NOMO-1 treated with dmso at 0.1 percent for 144 hours (cell line): Measurements from ENCODE around the gene TRABD2B.

Source experiments
- DNase-seq: peaks from one replicate; lab custom pipeline; 2025; ENCODE audit not compliant: unreplicated experiment; lab: John Stamatoyannopoulos, UW

Gene TRABD2B

DNA sequence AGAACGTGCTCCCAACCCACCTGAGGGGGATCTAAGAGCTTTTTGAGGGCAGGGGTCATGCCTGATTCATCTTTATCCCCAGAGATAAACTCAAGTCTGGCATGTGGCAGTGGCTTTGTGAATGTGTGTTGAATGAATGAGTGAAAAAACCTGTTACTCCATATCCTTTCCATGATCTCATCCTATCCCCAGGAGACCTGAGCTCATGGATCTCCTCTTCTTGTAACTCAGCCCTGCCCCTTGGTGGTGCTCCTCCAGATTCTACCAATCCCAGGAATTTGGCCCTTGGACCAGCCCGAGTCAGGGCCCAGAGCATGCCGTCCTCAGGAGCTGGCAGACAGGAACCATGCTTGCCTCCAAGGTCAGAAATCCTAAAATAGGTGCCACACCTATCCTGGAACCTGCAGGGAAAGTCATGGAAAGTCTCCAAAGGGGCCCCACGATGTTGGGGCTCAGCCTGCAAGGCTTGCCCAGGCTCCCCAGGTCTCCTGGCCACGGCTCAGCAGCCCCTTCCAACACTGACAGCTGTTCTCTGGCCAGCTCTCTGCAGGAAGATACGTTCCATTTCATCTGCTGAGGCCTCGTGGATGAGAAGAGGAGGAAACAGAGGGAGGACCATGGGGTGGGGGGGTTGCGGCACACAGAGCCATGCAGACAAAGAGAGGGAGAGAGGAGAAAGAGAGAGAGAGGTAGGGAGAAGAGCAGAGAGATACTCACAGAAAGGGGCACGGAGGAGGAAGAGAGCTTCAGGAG, 214.6 kb downstream of the TRABD2B start:
- no peak for DNase-seq

DNA sequence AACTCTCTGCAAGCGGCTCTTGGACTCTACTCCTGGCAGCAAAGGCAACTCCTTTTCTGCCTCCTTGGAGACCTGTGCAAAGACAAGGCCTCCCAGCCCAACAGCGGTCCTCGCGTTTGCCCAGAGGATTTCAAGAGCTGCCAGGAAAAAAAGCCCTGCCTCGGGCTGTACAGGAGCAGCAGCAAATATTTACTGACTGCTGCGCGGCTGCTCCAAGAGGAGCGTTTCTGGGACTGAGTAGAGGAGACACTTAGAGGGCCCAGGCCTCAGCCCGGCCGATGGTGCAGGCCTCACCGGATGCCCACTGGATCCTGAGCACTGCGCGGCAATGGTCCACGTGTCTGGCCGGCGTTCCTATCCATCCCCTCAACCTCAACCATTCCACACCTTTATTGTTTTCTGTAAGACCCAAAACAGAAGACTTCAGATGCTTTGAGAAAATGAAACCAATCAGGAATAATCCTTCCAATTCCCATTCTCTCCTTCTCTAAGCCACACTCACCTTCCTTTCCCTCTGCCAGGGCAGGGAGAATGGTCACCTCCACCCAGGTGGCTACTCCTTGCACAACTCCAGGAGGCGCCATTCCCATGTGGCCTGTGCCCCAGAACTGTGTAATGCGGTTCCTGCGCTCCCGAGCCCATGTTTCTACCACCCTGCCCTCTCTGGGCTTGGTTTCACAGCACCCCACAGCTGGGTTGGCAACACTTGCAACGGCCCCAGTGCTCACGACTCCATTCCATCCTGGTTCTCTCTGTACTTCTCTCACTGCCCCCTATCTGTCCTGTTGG, 215.8 kb downstream of the TRABD2B start:
- DNase-seq = no peak

GRCh38 chr1:47780469-47780995, 216.7 kb downstream of the TRABD2B start:
- no peak for DNase-seq

DNA sequence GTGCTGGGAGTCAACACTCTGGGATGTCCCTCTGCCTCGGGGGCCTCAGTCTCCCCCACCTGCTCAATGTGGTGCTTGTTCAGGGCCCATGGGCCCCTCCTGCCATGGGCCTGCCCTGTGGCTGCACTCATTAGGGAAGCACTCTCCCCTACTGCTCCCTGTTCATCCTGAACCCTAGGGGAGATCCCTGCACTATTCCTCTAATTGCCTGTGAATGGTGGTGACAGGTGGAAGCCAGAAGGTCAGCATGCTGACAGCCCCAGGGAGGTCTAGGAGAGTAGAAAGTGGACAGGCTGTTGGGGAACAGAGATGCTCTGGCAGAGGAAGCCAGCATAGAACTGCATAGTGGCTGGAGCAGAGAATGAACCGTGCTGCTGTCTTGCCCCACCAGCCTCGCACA, 217.6 kb downstream of the TRABD2B start:
- DNase-seq = no peak

DNA sequence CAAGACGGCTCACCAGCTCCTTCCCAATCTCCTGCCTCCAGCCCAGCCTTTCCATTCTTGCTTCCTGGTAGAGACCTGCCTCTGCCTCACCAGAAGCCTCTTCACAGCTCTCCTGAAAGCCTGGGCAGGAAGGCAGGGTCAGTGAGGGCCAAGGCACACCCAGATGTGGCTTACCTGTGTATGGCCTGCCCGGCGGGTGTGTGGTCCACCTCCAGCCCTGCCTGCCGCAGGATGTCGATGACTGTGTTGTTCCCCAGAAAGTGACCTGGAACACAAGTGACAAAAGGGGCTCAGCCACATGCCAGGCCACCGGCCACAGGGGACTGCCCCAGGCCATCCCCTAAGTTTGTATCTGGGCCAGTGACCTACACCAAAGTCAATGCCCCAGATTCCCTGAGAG, 218.9 kb downstream of the TRABD2B start:
- DNase-seq = no peak

DNA sequence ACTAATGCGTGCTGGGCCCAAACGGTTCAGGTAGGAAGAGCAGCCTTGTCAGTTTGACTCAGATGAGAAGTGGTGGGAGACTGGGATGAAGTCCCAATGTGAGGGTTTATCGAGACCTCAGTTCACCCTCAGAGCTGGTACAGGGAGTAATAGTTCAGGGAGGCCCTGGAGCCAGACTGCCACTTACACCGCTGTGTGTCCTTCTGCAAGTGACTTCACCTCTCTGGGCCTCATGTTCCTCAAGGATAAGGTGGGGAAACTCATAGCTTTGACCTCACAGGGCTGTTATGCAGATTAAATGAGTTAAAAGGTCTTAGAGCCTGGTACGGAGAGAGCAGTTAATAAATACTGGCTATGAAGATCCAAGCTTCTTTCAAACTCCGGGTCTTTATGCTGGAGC, 219.9 kb downstream of the TRABD2B start:
- no peak for DNase-seq

GRCh38 chr1:47776667-47777131, 220.5 kb downstream of the TRABD2B start:
- DNase-seq = no peak

DNA sequence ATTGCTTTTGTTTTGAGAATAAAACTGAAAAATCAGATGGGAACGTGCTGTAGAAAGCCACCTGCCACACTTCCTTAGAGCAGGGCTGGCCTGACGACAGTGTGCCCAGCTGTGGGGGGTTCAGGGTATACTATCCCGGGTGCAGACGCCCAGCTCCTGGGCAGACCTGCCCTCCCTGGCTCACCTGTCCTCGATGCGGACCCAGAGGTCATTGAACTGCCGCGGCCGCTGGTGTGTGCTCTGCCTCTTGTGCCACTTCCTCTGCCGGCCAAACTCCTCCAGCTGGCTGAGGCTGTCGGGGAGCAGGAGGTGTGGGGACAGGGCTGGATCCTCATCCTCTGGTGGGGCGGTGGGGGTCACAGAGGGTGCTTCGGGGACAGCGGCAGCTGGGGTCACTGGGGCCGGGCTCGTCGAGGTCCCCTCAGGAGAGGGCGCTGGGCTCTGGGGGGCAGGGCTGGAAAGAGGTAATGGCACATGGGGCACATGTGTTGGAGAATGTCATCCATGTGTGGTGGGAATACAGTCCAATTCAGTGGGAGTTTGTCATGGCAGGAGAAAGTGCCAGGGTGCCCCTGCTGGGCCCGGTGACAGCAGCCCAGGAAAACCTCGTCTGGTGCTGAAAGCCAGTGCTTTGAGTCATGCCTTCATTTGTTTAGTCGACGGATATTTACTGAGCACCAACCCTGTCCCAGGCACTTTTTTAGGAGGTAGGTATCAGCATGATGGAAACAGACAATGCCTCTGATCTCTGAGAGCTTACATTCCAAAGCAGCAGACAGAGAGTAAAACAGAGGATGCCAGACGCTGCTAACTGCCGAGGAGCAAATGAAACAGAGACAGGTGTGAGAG, 222.0 kb downstream of the TRABD2B start:
- no peak for DNase-seq

- DNase-seq = no peak
Measured at GRCh38 chr1:47772960-47773682, 224.1 kb downstream of the TRABD2B start.

- DNase-seq = no peak
Measured at GRCh38 chr1:47772281-47772680, 224.9 kb downstream of the TRABD2B start.

GRCh38 chr1:47771751-47772150, 225.4 kb downstream of the TRABD2B start:
- DNase-seq = no peak

- no peak for DNase-seq
Measured at GRCh38 chr1:47769983-47770382, 227.2 kb downstream of the TRABD2B start.

DNA sequence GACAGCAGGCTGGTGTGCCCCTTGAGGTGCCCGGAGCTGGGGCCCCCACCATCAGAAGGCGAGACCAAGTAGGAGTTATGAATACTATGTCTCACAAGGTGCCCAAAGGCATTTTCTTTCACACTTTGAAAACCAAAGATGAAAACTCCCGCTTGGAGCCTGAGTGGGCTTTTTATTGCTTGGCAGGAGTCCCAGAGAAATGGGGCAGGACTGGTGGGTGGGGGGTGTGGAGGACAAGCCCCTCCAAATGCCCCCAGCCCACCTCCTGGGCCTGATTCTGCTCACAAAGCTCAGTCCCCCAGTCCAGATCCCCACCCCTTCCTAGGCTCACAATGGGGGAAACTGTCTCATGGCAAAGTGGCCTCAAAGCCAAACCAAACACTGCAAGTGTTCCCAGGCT, 227.9 kb downstream of the TRABD2B start:
- DNase-seq = no peak

DNA sequence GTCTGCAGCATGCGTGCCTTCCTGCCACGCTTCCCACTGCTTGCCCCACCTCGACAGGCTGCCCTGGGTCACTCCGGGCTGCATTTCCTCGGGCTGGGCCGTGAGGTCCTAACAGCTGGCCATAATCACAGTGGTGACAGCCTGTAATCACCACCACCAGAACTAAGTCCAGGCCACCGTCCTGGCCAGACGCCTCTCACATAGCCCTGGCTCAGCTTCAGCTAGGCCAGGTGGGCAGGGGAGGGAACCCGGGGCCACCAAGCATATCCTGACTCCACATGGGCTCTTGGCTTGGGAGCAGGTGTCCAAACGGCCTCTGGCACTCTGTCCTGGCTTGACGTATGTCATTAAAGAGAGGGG, 229.5 kb downstream of the TRABD2B start:
- no peak for DNase-seq

- no peak for DNase-seq
Measured at GRCh38 chr1:47766832-47767740, 230.1 kb downstream of the TRABD2B start.

DNA sequence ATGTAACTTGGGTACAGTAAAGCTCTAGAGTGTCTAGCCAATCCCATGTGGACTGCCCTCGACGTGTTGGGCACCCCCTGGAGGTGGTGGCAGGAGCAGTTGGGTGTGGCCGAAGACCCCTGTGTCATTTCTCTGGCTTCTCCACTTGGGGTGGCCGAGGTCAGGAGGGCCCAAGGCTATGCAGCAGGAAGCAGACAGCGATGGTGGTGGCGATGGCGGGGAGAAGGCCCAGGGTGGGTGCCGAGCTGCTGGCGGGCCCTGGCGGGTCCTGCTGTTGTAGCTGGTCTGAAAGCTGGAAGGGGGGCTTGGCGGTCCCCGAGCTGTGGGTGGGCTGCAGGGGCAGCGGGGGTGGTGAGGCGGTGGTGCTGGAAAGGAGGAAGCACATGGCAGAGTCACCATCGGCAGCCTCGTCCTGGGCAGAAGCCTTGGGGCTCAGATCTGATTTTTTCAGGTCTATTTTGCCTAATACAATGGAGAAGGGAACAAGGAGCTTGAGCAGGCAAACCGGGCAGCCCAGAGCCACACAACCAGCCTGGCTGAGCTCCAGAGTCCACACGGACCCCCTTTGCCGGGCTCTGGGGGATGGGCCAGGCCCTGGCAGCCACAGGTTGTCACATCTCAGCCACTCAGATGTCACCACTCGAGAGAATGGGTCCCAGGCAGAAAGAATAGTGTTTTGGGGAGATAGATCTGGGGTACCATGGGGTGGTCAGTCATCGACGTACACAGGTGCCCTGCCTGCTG, 231.3 kb downstream of the TRABD2B start:
- no peak for DNase-seq

- no peak for DNase-seq
Measured at GRCh38 chr1:47765236-47765635, 231.9 kb downstream of the TRABD2B start.

DNA sequence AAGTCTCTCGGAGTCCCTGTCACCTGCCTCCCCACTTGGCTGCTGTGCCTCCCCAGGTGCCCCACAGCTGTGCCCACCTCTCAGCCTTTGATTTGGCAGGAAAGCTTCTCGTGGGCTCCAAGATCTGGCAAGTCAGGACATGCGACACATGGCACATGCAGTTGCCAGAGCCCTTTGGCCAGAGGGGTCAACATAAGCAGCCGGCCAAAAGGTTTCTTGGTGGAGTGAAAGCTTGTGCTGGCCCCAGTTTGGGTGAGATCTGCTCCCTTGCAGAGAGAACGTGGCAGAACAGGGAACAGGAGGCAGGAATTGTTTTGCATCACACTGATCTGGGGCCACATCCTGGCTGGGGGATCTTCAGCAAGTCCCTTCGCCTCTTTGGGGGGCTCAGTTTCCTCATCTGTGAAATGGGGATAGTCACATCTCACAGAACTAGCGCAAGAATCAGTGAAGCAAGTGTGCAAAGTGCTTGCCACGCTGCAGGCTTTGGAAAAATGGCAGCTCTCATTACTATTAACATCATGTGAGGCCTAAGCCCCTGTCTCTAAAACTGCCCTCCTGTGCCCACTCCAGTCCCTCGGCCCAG, 232.6 kb downstream of the TRABD2B start:
- no peak for DNase-seq
